Body of pancreas (tissue), 4 donors: ENCODE data around the gene PIK3IP1. TPM values are rescaled to one million over a fixed set of nuclear protein-coding genes. Genes with fewer than 3 reads are reported as not detected.

ENCODE experiments used
- ATAC-seq: fragments of 150-250 bp; one replicate; pipeline ENCODE4 v1.9.1; 2016
- DNase-seq, 4 donors: peaks; one replicate each; pipeline ENCODE4 v3.0.0-alpha.2; 2019
- H3K27ac ChIP-seq, 4 donors: fragments of 200-600 bp; sonication (generic); 1 replicate in 3 of 4; 2 replicates in 1 of 4; pipeline versions ENCODE4 v1.5.1 to v1.6.1; 2016 to 2019; ENCODE audit warnings: mild to moderate bottlenecking in 1 of 4, mixed read lengths in 1 of 4, moderate library complexity in 1 of 4
- H3K27me3 ChIP-seq, 2 donors: fragments of 200-600 bp; sonication (generic); one replicate each; pipeline ENCODE4 v1.6.0; 2016; ENCODE audit warnings: mild to moderate bottlenecking in 1 of 2
- H3K36me3 ChIP-seq, 2 donors: fragments of 200-600 bp; sonication (generic); replicated peaks in 1 of 2; 2 replicates each; pipeline ENCODE4 v1.5.1; 2016; ENCODE audit warnings: low read depth in 2 of 2; ENCODE audit not compliant: insufficient read depth in 1 of 2
- H3K4me1 ChIP-seq: fragments of 200-600 bp; sonication (generic); one replicate; pipeline ENCODE4 v1.6.0; 2016
- H3K4me3 ChIP-seq, 2 donors: fragments of 200-600 bp; sonication (generic); 1 replicate in 1 of 2; 2 replicates in 1 of 2; pipeline ENCODE4 v1.5.1; 2016 to 2019
- H3K9me3 ChIP-seq, 3 donors: fragments of 200-600 bp; sonication (generic); 1 replicate in 2 of 3; 2 replicates in 1 of 3; pipeline ENCODE4 v1.5.1; 2016
- POLR2A ChIP-seq, 3 donors: fragments of 450-650 bp; IDR thresholded peaks; one replicate each; pipeline ENCODE4 v1.6.1; 2016; ENCODE audit warnings: antibody characterized with exemption in 3 of 3, mild to moderate bottlenecking in 2 of 3
- WGBS, 2 donors: methylation state at CpG; one replicate each; pipeline ENCODE4 v1.1.5; 2017; 5-methylcytosine and 5-hydroxymethylcytosine counted together
- intact Hi-C: fragments of 100-400 bp; cut with DNase I; formaldehyde crosslinking; loops from one replicate; pipeline ENCODE4 v1.15.1; 2023
- total RNA-seq, 2 donors: library from RNA; depleted of rRNA; stranded (reverse); fragments of >200 nt; gene quantifications; one replicate each; pipeline ENCODE4 v1.1.0, GENCODE V29; 2016
- TF ChIP-seq, protein P1 (sequence below), 7 experiments: fragments of 450-650 bp in 4 of 7; fragments of 200-600 bp in 3 of 7; sonication (generic) in 3 of 7; IDR thresholded peaks; one replicate each; pipeline ENCODE4 v1.5.1; 2016 to 2019; ENCODE audit warnings: antibody characterized with exemption in 7 of 7

Gene PIK3IP1
- total RNA-seq, 2 donors from 2014 or later = 5.6 to 18.9 TPM

DNA sequence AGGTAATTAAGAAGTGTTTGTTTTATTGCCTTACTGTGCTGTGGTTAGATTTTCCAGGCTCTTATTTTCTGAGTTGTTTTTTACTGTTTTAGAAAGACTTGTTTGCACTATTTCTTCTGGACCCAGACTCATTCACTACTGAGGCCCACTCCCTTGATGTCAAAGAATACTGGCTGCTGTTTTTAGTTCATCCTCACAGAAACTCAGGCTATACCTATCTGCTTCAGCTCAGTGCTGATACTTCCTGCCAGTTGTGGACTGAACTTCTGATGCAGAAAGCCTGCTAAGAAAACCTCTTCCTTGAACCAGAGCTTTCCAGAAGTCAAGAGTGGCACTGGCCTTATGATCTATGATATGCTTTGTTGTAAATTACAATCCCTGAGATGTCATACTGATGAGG lies 15.9 kb upstream of the PIK3IP1 start:
- ATAC-seq = no peak

DNA sequence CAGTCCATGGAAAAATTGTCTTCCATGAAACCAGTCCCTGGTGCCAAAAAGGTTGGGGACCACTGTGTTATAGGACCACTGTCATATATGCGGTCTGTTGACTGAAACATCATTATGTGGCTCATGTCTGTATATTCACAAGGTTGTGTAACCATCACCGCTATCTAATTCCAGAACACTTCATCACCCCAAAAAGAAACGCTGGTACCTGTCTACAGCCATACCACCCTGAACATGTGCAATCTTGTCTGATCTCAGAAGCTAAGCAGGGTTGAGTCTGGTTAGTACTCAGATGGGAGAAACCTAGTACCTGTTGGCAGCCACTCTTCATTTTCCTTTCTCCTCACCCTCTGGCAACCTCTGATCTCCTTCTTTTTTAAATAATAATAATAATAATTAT lies 12.9 kb upstream of the PIK3IP1 start:
- TF ChIP-seq, protein P1, sequence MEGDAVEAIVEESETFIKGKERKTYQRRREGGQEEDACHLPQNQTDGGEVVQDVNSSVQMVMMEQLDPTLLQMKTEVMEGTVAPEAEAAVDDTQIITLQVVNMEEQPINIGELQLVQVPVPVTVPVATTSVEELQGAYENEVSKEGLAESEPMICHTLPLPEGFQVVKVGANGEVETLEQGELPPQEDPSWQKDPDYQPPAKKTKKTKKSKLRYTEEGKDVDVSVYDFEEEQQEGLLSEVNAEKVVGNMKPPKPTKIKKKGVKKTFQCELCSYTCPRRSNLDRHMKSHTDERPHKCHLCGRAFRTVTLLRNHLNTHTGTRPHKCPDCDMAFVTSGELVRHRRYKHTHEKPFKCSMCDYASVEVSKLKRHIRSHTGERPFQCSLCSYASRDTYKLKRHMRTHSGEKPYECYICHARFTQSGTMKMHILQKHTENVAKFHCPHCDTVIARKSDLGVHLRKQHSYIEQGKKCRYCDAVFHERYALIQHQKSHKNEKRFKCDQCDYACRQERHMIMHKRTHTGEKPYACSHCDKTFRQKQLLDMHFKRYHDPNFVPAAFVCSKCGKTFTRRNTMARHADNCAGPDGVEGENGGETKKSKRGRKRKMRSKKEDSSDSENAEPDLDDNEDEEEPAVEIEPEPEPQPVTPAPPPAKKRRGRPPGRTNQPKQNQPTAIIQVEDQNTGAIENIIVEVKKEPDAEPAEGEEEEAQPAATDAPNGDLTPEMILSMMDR (IDR thresholded peaks at IDR 0.05) = no peak
- TF ChIP-seq POLR2A (IDR thresholded peaks at IDR 0.05) = no peak
- ATAC-seq = no peak
- DNase-seq = no peak
- Histone ChIP-seq H3K27ac (no peak overlapping the region), H3K4me3 (no peak overlapping the region), H3K9me3 (no peaks in the 10 kb centered on the region), H3K36me3 (no peaks in the 10 kb centered on the region), H3K4me1 (no peaks in the 10 kb centered on the region), H3K27me3 (no peaks in the 10 kb centered on the region)
- intact Hi-C loops = no loop called here
- WGBS, 2 donors = 77 to 86% methylated on average over 3 of the region's 3 CpGs

More for the DNA sequence above, 15.9 kb upstream of the PIK3IP1 start:
- TF ChIP-seq, protein P1 (IDR thresholded peaks at IDR 0.05) = no peak
- no peak for TF ChIP-seq POLR2A (IDR thresholded peaks at IDR 0.05)
- intact Hi-C loops = no loop called here
- Histone ChIP-seq H3K27me3 (no peaks in the 10 kb centered on the region), H3K4me1 (peaks cover 4% of the 10 kb centered on the region), H3K36me3 (no peaks in the 10 kb centered on the region), H3K4me3 (no peak overlapping the region), H3K9me3 (no peaks in the 10 kb centered on the region), H3K27ac (no peak overlapping the region)
- no peak for DNase-seq

DNA sequence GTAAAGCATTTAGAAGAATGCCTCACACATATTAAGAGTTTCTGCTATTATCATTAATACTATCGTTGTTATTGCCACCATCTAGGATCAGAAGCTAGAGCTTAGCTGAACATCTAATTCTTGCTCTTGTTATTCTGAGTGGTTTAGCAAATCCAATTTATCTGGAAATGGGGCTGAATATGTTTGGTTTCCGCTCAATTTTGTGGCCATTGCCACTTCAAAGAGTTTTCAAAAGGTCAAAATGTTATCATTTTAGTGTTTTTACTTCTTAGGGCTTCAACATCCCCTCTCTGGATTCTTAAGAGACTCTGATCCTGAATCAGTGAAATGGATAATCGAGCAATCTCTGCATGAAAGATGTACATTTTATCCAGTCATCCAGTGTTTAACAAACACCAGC lies 10.2 kb upstream of the PIK3IP1 start:
- Histone ChIP-seq H3K4me3 (no peak overlapping the region), H3K27ac (no peak overlapping the region), H3K36me3 (no peaks in the 10 kb centered on the region), H3K9me3 (no peaks in the 10 kb centered on the region), H3K27me3 (no peaks in the 10 kb centered on the region), H3K4me1 (no peaks in the 10 kb centered on the region)
- TF ChIP-seq, protein P1 (IDR thresholded peaks at IDR 0.05) = no peak
- TF ChIP-seq POLR2A (IDR thresholded peaks at IDR 0.05) = no peak
- ATAC-seq (no peak), DNase-seq (no peak)
- intact Hi-C loops = no loop called here
- WGBS, 2 donors = 84 to 88% methylated on average over 3 of the region's 3 CpGs

GRCh38 chr22:31302006-31302405 lies 9.7 kb upstream of the PIK3IP1 start:
- intact Hi-C loops = no loop called here
- H3K27me3 ChIP-seq = no peaks in the 10 kb centered on the region
- ATAC-seq = no peak
- H3K4me3 ChIP-seq = no peak overlapping the region
- no peaks in the 10 kb centered on the region for H3K4me1 ChIP-seq
- no peaks in the 10 kb centered on the region for H3K36me3 ChIP-seq
- DNase-seq = no peak
- TF ChIP-seq, protein P1 (IDR thresholded peaks at IDR 0.05) = no peak
- TF ChIP-seq POLR2A (IDR thresholded peaks at IDR 0.05) = no peak
- H3K9me3 ChIP-seq = no peaks in the 10 kb centered on the region
- no peak overlapping the region for H3K27ac ChIP-seq

- WGBS, 2 donors = 76 to 78% methylated on average over 3 of the region's 3 CpGs
- intact Hi-C loops = no loop called here
- Histone ChIP-seq H3K4me3 (no peak overlapping the region), H3K4me1 (no peaks in the 10 kb centered on the region), H3K27me3 (no peaks in the 10 kb centered on the region), H3K9me3 (no peaks in the 10 kb centered on the region), H3K36me3 (no peaks in the 10 kb centered on the region), H3K27ac (no peak overlapping the region)
- TF ChIP-seq POLR2A (IDR thresholded peaks at IDR 0.05) = no peak
- TF ChIP-seq, protein P1 (IDR thresholded peaks at IDR 0.05) = no peak
- ATAC-seq (no peak), DNase-seq (no peak)
Observed at GRCh38 chr22:31300896-31301295, 8.6 kb upstream of the PIK3IP1 start.
